IPS-18c (cell line): Measurements from ENCODE around the gene TAF4.
"Not testable (repeated sequence)": the region's sequence is repeated elsewhere in the genome, so short reads cannot be mapped to it uniquely, and the experiment has no call there.

Experiments used
- H3K4me3 ChIP-seq: 2 replicates; pipeline ENCODE4 v1.7.0; 2013; ENCODE audit warnings: low read depth, mild to moderate bottlenecking, low read length, moderate library complexity; ENCODE audit not compliant: insufficient read depth
- H3K9me3 ChIP-seq: one replicate; pipeline ENCODE4 v1.6.1; 2013; ENCODE audit warnings: mild to moderate bottlenecking, low read length, moderate library complexity; ENCODE audit not compliant: control insufficient read depth, insufficient read depth

Gene TAF4

DNA sequence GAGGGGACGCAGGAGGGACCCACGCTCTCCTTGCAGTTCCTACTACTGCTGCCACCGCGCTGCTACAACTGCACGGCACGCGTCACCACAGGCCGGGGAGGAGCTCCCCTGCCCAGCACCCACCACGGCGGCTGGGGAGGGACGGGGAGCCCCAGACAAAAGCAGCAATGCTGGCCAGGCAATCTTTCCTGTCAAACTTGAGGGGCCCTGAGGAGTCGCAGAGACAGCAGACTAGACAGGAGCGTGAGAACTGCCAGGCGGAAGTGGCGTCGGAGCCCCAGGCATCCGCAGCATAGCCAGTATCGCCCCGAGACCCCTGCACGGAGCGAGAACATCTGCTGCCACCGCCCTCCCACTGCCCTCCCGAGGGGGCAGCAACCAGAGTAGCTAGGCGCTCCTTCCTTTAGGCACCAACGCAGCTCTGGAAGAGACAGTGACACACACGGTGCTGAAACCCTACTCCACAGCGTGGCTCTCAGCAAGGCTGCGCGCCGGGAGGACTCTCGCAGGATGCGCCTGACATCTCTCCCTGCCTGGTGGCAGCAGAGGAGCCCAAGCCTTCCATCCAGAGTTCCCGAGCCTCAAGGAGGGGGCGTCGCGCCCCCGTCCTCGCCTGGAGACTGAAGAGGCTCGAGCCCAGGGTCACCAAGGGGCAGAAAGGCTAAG is 2.2 kb downstream of the TAF4 start:
- no peaks in the 10 kb centered on the region for H3K9me3 ChIP-seq
- H3K4me3 ChIP-seq: peak overlapping the region; percentile 40; the same call in 1 of the 2 replicates

DNA sequence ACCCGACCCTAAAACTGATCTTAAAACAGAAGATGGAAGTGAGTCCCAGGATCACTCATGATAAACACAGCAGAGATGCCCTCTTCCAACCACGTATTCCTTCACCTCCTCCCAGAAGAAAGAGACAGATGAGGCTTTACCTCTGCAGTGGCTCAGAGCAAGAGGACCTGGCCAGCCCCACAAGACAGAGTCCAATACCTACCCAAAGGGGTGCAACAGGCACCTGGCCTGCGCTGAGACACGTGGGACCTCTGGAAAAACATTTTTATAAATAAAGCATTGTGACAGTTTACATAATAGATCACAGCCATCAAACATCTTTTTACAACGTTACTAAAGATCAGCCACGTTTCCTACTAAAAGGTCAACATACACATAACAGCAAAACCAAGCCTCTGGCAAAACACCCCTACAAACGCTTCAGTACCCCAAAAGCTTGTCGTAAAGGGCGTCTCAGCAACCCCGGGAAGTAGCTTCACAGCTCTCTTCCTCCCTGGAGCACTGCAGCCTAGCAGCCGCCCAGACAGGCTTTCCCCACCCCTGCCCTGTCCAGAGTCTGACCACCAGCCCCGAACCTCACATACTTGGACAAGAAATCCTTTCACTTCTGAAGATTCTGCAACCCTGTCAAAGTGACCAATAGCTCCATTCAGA is 2.9 kb downstream of the TAF4 start:
- no peak overlapping the region for H3K4me3 ChIP-seq

DNA sequence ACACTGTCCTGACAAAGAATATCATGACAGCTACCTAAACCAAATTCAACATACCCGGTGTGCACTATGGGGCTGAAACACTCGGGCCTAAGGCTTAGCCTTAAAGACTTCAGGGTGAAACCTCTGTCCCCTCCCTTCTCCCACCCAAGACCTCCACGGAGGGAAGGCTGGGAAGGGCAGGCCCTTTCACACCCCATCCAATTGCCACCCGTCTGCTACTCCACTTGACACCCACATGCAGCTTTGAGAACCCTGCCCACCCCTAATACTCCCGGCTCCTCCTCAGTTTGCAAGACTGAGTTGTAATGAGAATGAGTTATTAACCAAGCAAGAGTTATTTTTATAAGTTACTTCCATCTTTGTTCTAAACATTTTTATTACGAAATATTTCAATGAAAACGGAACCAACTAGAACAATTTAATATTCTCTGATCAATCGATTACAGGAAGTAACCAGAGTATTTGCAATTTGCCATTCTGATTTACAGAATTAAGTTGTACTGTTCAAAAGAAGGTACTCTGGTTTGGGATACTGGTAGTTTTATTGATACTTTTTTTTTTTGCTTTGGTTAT is 3.7 kb downstream of the TAF4 start:
- no peak overlapping the region for H3K4me3 ChIP-seq
- no peaks in the 10 kb centered on the region for H3K9me3 ChIP-seq

More for the DNA sequence above, 2.9 kb downstream of the TAF4 start:
- H3K9me3 ChIP-seq: no peaks in the 10 kb centered on the region

DNA sequence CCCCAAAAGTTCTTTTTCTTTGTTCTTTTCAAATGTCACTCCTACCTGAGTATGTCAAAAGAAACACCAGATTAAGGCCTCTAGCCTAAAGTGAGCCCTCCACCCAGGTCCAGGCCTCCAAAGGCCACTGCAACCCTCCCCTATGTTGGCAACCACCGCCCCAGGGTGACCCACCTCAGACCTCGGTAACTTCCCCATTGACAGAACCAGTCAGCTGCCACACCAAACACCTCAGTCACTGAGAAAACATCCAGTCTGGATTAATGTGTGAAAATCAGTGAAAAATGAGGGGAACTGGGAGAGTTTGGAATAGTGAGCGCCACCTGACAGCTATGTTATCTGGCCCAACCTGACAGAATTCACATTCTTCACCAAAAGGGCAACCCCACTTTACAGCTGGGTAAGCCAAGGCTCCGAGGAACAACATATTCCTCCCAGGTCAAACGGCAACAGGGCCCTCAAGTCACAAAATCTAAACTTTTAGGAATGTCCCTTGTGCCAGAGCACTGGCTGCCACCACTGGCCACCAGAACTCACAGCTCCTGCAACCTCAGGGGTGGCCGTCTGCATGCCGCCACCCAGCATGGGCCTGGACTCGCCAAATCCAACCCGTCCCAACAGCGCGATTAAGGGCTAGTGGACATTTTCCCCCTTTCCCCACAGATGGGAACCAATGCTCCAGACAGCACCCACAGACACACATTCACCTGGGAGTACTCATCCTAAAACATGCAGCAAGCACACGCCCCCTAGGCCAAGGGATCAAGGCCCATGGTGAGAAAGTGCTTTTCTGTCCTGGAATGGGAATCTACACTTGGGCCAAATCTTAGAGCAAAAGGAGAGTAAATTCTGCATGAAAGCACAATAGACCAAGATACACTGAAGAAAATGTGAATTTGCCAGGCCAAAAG is 4.8 kb downstream of the TAF4 start:
- Histone ChIP-seq H3K4me3 (no peak overlapping the region), H3K9me3 (peaks cover 2% of the 10 kb centered on the region)

DNA sequence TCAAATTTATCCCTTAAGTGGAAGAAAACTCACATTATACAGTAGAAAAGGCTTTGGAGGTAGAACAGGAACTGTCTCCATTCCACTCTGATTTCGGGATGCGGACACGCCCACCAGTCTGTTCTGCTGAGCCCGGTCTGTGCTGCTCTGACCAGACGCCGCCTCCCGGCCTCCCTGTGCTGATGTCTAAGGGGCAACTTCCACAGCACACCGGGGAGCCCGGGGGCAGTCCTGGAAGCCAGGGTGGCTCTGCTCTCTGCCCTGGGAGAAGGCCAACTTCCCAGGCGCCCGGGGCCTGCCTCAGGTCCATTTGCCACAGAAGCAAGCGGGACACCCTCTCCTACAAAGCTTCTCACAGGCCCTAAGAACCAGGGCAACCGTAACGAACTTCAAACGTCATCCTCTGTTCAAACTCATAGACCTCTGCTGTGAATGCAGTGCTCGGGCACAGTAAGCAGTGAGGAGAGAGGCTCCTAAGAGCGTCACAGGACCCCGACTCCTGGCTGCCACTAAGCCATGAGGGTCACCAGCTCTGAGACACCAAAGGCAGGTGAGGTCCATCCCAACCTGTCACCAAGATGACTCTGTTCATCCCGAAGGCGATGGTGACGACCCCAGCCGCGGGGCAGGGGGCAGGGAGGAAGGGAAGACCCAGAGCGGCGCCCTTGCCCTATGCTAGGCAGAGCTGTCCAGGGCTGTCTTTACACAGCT is 5.6 kb downstream of the TAF4 start:
- H3K9me3 ChIP-seq: peaks cover 2% of the 10 kb centered on the region

DNA sequence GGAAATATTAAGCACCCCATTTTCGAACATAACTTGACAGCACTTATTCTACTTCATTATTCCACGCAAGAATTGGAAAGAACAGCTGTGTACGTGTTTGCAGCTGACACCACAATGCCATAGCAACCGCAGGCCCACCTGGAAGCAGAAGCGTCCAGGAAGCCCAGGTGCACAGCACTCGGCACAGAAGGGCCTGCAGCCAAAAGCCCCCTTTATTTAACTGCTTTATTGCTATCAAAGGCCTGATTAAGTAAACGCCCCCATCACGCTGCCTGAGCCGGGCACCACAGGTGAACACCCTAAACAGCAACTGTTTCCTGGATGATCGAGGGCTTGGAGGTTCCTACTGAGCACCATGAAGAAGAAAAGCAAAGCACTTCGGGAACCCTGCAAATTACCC is 6.3 kb downstream of the TAF4 start:
- Histone ChIP-seq H3K9me3 (peaks cover 2% of the 10 kb centered on the region), H3K4me3 (no peak overlapping the region)

More for the DNA sequence above, 5.6 kb downstream of the TAF4 start:
- H3K4me3 ChIP-seq: no peak overlapping the region

DNA sequence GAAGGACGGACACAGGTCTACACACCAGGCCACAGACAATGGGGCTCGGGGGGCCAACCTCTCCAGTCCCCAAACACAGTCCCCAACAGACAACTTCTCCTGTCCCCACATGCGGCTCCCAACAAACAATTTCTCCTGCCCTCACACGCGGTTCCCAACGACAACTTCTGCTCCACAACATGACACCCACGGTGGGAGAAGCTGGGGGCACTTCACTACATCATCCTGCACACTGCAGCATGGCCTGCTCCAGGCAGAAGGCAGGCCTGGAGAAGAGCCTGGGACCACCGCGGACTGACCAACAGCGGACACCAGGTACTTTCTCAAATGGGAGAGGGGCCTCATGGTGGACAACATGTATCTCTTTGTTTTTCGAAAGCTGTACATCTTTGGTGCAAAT is 6.7 kb downstream of the TAF4 start:
- Histone ChIP-seq H3K4me3 (no peak overlapping the region), H3K9me3 (peaks cover 2% of the 10 kb centered on the region)

DNA sequence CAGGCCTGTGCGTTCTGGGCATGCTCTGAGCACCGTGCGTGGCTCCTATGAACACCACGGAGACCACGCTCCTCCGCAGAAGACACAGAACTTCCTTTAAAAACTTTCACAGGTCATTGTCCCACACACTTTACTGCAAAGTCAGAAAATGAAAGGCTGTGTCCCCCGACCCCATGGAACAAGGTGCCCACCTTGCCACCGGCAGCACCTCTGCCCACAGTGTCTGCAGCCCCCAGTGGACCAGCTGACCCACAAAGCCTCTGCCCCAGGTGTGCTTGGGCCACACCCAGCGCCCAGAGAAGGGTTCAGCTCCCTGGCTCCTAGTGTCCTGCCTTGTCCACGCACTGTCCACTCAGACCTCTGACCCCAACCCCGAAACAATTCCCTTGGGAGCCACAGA is 8.7 kb downstream of the TAF4 start:
- H3K9me3 ChIP-seq: peaks cover 2% of the 10 kb centered on the region
- no peak overlapping the region for H3K4me3 ChIP-seq

DNA sequence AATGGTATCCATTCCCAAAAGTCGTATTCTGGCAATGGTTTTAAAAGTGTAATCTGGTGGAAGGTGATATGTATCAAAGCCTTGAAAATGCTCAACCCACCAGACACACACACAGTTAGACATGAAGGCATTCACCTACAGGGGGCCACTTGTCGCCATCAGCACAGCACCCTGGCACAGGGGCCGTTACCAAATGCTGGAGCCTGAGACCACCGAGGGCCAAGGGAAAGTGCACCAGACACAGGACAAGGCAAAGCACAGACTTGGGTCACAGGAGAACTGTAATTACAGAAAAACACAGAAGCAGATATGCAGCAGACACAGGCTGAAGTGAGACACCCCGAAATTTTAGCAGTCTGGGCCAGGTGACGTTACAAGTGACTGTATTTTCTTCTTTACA is 9.3 kb downstream of the TAF4 start:
- Histone ChIP-seq H3K9me3 (peaks cover 2% of the 10 kb centered on the region), H3K4me3 (no peak overlapping the region)

DNA sequence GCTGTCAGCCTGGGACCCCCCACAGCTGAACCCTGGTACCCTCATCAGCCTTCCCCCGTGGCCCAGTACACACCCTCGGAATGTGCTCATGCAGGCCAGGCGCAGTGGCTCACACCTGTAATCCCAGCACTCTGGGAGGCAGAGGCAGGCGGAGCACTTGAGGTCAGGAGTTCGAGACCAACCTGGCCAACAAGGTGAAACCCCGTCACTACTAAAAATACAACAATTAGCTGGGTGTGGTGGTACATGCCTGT is 9.9 kb downstream of the TAF4 start:
- not testable (repeated sequence) for H3K9me3 ChIP-seq, H3K4me3 ChIP-seq

DNA sequence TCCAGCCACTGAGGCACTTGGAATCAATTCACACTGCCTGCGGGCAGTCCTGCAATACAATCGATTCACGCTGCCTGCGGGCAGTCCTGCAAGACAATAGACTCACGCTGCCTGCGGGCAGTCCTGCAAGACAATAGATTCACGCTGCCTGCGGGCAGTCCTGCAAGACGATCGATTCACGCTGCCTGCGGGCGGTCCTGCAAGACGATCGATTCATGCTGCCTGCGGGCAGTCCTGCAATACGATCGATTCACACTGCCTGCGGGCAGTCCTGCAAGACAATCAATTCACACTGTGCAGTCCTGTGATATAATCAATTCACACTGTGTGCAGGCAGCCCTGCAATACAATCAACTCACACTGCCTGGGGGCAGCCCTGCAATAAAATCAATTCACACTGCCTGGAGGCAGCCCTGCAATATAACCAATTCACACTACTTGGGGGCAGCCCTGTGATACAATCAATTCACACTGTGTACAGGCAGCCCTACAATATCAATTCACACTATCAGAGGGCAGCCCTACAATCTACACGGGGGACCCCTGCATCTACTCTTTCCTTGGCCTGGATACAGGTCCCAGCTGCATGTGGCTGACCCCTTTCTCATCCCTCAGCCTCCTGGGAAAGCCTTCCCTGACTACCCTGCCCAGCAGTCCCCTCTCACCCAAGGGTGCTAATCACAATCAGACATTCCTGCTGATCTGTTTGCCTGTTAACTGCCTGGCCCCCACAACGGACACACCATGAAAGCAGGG is 10.4 kb downstream of the TAF4 start:
- H3K4me3 ChIP-seq: no peak overlapping the region
- peaks cover 2% of the 10 kb centered on the region for H3K9me3 ChIP-seq

DNA sequence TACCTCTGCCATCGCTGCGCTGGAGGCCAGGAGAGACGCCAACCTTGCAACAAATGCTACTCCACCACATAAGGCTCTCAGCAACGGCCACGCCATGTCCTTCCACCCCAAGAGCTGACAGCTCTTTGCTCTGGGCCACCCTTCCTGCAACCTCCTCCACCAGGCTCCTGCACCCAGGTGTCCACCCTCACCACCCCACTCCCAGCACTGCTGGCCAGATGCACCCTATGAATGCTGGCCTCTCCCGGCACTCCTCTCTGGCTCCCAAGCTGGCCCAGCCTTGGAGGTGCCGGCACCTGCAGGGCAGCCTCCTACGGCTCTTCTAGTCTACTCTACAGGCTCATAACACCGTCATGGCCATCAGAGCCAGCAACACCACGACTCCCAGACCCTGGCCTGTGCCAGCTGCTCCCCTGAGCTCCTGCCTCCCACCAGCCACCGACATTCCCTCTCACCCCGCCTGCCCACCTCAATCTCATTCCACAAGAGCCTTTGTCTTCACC is 11.2 kb downstream of the TAF4 start:
- Histone ChIP-seq H3K4me3 (no peak overlapping the region), H3K9me3 (peaks cover 2% of the 10 kb centered on the region)

DNA sequence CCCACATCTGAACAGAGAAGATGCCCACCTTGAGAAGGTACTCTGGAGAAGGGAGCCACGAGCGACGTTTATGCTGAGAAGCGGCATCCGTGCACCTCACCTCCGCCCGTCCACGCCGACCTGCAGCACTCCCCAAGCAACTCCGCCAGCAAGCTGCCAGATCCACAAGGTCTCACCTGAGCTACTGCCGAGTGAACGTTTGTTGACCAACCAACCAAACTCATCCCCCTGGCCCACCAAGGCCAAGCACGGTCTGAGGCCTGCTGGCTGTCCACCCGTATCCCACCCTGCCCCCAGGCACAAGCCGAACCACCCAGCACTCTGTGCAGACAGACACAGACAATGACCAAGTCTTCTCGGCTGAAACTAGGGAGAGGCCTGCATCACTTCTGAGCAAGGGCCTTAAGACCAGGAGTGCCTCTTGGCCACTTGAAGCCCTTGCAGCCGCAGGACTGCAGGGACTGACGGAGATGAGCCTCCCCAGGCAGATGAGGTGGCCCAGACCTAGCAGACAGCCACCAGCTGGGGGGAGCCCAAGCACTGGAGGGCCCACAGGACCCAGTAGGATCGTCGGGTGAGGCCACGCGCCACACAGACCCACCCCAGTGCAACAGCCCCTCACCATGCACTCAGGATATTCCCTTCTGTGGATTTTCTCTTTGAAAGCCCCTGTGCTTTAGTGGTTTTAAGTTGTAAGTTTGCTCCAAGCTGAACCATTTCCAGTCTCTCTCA is 12.1 kb downstream of the TAF4 start:
- Histone ChIP-seq H3K4me3 (no peak overlapping the region), H3K9me3 (peaks cover 2% of the 10 kb centered on the region)

DNA sequence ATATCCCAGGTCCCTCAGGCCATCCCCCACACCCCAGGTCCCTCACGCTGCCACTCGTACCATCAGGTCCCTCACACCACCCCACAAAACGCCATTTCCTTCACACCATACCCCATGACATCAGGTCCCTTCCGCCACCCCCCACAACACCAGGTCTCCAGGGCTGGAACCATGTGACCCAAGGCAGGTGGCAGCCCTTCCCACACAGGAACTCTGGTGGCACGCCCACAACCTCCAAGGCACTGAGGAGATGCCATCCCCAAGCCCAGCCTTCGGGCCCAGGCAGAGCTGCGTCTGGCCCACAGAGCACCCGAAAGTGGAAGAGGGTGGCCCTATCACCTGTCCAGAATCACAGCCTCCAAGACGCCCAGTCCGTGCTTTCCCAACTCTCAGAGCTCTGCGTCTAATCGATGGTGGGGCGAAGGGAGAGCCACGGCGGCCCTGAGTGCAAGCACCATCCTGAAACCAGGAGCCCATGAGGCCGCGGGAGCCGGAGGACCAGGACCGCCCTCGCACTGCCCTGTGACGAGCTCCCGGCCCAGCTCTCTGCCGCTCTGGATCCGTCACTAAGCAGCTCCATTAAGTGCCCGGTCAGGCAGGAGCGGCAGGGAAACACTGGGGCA is 12.7 kb downstream of the TAF4 start:
- no peak overlapping the region for H3K4me3 ChIP-seq
- peaks cover 2% of the 10 kb centered on the region for H3K9me3 ChIP-seq

DNA sequence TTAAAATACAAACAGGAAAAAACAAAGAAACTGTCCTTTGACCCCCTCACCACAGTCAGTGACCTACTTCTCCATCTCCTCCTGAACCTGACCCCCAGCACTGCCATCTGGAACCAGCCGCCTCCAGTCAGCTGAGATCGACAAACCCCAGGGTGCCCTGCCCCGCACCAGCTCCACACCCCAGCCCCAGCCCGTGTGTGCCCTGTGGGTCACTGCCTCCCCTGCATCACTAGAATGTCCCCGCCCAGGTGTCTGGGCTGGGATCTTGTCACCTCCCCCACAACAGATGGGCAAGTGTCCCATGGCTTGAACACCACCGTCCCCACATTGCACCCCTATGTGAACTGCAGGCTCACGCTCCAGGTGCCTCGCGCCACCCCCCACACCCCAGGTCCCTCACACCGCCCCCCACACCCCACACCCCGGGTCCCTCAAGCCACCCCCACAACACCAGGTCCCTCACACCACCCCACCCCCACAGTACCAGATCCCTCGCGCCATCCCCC is 13.3 kb downstream of the TAF4 start:
- no peak overlapping the region for H3K4me3 ChIP-seq
- peaks cover 2% of the 10 kb centered on the region for H3K9me3 ChIP-seq
